ENCODE results near the gene PIK3R1. TPM values are rescaled to one million over a fixed set of nuclear protein-coding genes. Genes with fewer than 3 reads are reported as not detected.

The PIK3R1 gene
- total and polyA plus RNA-seq, 10 of the 15 experiments (the other 5 are each of a cell fraction or from before 2014, with no cell fraction given): 7.8 to 38.4 (median 15.7) TPM

GRCh38 chr5:68348447-68349222, 133.1 kb downstream of the PIK3R1 start (continued):
- no peak for TF ChIP-seq ZNF592 (IDR thresholded peaks at IDR 0.05)
- no peak for TF ChIP-seq ATF2 (IDR thresholded peaks at IDR 0.05; ENCODE audit: low read length)
- TF ChIP-seq BHLHE40 (IDR thresholded peaks at IDR 0.05; ENCODE audit: borderline replicate concordance in 1 of 2, low read depth in 2 of 2, low read length in 1 of 2): no peak
- no peak for TF ChIP-seq NRF1 (conservative IDR thresholded peaks at IDR 0.05; ENCODE audit: low read depth, low read length)
- TF ChIP-seq TCF3 (IDR thresholded peaks at IDR 0.05; ENCODE audit: borderline replicate concordance, insufficient read depth, low read depth, low read length): no peak
- no peak for TF ChIP-seq MEF2A (IDR thresholded peaks at IDR 0.05; ENCODE audit: insufficient read depth, low read depth, low read length)
- no peak for TF ChIP-seq MTA2 (IDR thresholded peaks at IDR 0.05; ENCODE audit: low read depth)
- TF ChIP-seq SMAD1 (IDR thresholded peaks at IDR 0.05; ENCODE audit: low read depth, partially characterized antibody): no peak
- TF ChIP-seq BCLAF1 (IDR thresholded peaks at IDR 0.05): no peak
- no peak for TF ChIP-seq POLR2A (IDR thresholded peaks at IDR 0.05; ENCODE audit: low read depth, low read length)
- no peak for TF ChIP-seq ZNF217 (IDR thresholded peaks at IDR 0.05)
- TF ChIP-seq MEF2B (IDR thresholded peaks at IDR 0.05; ENCODE audit: partially characterized antibody, poor library complexity, severe bottlenecking): no peak
- TF ChIP-seq ASH2L (IDR thresholded peaks at IDR 0.05; ENCODE audit: borderline replicate concordance, low read depth): no peak
- no peak for TF ChIP-seq WRNIP1 (IDR thresholded peaks at IDR 0.05; ENCODE audit: borderline replicate concordance, low read depth, low read length)
- no peak for TF ChIP-seq E2F4 (IDR thresholded peaks at IDR 0.05; ENCODE audit: low read depth, low read length)
- TF ChIP-seq PKNOX1 (IDR thresholded peaks at IDR 0.05): no peak

All from GM12878 (cell line).